ENCODE results near the gene EHD4.

The EHD4 gene

DNA sequence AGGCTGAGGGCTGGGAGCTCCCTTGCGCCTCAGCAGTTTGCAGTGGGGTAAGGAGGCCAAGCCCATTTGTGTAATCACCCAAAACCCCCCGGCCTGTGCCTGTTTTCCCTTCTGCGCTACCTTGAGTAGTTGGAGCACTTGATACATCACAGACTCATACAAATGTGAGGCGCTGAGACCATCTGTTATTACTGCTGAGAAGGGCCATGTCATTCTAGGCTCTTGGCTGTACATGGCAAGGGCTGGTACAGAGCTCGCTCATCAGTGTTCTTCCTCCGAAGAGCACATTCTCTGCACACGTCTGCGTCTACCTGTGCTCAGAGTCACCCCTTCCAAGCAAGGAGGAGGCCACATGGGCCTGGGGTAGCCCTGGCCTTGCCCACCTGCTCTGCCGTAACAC is 124.4 kb downstream of the EHD4 start:
- Histone ChIP-seq H3K4me3 (ENCODE audit: low read length) (no peak overlapping the region), H3K9me3 (ENCODE audit: control insufficient read depth, low read length) (no peaks in the 10 kb centered on the region), H3K9ac (ENCODE audit: low read length) (no peak overlapping the region), H3K4me1 (ENCODE audit: control insufficient read depth, insufficient read depth, low read length) (no peaks in the 10 kb centered on the region), H3K36me3 (ENCODE audit: control insufficient read depth, insufficient read depth, low read length) (peaks cover 6% of the 10 kb centered on the region), H3K27me3 (ENCODE audit: control insufficient read depth, insufficient read depth, low read length) (peaks cover 11% of the 10 kb centered on the region)

DNA sequence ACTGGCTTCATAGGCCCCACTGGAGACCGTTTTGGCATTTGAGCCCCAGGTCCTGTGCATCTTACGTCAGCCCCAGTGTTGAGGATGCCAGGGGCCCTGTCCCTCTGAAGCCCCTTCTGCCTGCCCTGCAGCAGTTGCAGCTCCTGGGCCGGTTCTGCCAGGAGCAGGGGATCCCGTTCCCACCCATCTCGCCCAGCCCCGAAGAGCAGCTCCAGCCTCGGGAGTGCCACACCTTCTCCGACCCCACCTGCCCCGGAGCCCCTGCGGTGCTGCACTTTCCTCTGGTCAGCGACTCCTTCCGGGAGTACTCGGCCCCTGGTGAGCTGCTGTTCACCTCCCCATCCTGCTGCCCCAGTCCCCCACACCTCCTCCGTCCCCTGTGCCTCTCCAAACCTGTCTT is 125.2 kb downstream of the EHD4 start:
- no peak overlapping the region for H3K4me3 ChIP-seq (ENCODE audit: low read length)
- peaks cover 6% of the 10 kb centered on the region for H3K36me3 ChIP-seq (ENCODE audit: control insufficient read depth, insufficient read depth, low read length)
- H3K9ac ChIP-seq (ENCODE audit: low read length), result no peak overlapping the region
- no peaks in the 10 kb centered on the region for H3K4me1 ChIP-seq (ENCODE audit: control insufficient read depth, insufficient read depth, low read length)
- peaks cover 7% of the 10 kb centered on the region for H3K27me3 ChIP-seq (ENCODE audit: control insufficient read depth, insufficient read depth, low read length)
- no peaks in the 10 kb centered on the region for H3K9me3 ChIP-seq (ENCODE audit: control insufficient read depth, low read length)

Data from mucosa of stomach (tissue), 1 donor.